ENCODE results near the gene PSMB7.

PSMB7 gene

DNA sequence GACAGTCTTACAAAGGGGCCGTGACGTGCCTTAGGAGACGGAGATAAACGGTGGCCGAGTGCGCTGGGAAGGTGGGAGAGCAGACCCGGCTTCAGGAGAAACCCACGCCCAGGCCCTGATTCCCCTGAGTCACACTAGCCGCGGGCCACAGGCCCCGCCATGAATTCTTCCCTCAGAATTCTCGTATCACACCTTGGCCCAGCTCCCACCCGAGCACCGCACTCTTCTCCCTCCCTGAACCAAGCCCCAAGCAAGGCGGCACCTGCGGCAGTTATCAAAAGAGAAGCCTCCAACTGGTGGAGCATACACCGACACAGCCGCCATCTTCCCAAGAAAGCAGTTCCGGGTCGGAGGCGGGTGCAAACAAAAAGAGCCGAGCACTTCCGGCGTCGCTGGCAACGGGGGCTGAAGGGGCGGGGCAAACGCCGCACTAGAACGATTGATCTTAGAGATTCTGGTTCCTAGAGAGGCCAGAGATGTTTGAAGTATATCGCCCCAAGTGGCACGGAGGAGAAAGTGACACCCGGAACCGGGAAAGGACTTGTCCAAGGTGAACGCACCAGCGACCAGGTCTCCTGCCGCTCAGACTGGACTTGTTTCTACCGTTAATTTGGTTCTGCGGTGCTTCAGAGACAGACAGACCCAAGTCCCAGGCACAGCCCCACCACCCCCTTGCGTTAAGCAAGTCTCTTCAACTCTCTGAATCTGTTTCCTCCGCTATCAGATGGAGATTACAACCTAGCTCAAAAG lies at the start of gene PSMB7:
Gene PSMB7, minus strand, starts transcription at position 341 of the 750 bp plus-strand sequence. Its CDS starts 17 bp downstream, at position 324.
- in situ Hi-C loops (cut with MboI; ENCODE audit: low sequenced_read_pairs): no loop called here

DNA sequence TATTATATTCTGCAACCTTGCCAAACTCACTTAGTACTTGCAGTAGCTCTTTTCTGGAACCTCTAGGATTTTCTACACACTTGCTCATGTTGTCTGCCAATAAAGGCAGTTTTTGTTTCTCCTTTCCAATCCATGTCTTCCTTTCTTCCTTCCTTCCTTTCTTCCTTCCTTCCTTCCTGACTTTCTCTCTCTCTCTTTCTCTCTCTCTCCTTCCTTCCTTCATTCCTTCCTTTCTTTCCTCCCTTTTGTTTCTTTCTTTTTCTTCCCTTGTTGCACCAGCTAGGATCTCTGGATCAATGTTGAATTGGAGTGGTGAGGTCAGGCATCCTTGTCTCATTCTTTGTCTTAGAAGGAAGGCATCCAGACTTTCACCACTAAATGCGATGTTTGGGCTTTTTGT lies 47.5 kb upstream of the PSMB7 start:
- in situ Hi-C loops (cut with MboI; ENCODE audit: low sequenced_read_pairs): no loop called here

DNA sequence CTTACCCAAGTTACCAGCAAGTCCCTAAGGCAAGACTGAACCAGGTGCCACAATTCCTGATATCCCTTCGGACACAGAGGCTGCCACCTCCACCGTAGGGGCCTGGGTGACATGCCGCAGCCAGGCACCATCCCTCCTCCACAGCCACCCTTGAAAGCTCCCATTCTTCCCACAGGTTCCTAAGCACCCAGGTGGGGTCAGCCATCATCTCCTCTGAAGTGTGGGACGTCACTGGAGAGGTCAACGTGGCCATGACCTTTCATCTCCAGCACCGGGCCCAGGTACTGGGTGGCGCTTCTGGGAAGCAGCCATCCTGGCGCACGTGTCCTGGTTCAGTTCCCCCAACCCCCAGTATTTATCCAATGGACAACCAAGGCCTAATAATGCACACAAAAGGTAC lies 43.2 kb upstream of the PSMB7 start:
- in situ Hi-C loops (cut with MboI; ENCODE audit: low sequenced_read_pairs): no loop called here

DNA sequence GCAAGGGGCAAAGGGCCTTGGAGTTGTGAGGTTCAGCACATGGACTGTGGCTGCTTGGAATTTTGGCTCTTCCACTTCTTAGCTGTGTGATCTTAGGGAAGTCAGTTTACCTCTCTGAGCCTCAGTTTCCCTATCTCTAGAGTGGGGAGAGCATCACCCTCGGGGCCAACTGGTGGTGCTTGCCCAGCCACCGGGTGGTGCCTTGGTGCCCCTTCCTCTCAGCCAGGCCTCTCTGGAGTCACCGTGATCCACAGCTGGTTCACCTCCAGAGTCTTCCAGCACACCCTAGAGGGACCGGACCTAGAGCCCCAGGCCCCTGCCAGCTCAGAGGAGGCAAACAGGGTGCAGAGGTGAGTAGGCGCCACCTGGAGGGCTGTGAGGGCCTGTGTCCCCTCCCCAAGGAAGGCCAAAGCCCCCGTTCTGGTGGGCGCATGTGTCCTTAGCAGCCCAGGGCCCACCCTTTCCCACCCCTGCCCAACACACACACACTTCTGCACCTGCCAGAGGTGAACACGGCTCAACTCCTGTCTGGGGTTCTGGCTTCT lies 42.7 kb upstream of the PSMB7 start:
- in situ Hi-C loops (cut with MboI; ENCODE audit: low sequenced_read_pairs): no loop called here

DNA sequence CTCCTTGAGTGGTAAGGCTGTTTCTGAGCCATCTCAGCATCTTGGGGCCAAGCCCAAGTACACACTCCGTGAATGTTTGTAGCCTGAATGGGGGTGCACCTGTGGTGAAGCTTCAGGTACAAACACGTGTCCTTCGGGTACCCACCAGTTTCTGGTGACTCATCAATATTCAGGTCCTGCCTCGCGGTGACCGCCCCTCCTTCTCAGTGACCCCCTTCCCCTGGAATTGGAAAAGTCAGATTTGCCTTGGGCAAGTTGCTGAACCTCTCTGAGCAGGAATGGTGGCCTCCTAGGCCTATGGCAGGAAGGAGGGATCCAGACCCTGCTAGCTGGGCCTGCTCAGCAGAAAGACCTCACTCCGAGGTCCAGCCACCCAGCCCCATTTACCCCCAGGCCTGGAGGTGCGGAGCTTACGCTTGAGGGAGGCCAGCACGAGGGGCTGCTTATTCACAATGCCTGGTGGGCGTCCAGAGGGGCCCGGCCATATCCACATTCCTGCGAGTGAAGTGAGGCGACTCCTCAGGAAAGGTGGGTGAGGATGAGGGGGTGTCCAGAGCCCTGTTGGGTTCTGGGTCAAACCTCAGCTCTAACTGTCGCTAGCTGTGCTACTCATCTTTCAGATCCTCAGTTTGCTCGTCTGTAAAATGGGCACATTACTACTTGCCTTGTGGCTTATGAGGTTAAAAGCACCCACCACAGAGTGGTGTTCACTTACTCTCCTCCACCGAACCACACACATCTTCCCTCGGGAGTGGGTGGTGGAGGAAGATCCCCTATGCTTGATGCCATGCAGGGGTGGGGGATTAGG lies 42.0 kb upstream of the PSMB7 start:
- in situ Hi-C loops (cut with MboI; ENCODE audit: low sequenced_read_pairs): no loop called here

DNA sequence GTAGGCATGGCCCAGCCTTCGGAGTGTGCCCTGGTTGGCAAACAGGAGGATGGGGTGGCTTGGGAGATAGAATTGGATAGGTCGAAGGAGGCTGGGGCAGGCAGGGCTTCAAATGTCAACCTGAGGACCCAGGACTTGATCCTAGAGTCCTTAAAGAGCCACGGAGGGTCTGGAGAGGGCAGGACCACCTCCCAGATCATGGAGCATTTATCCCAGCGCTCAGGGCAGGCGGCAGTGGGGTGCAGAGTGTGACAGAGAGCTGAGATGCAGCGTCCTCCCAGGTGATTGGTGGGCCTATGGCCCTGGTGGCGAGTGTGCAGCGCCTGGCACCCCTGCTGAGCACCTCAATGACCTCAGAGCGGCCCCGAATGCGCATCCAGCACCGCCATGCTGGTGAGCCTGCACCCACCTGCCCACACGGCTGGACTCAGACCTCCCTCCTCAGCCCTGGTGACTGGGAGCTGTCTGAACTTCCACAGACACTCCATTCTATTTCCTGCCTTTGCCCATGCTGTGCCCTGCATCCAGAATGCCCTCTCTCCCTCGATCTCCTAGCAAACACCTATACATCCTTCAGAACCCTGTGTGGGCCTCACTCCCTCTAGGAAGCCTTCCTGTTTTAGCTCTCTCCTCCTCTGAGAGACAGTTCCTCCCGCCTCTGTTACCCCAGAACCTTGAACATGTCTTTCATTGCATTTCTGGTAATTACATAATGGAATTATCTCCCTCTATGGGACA lies 41.3 kb upstream of the PSMB7 start:
- in situ Hi-C loops (cut with MboI; ENCODE audit: low sequenced_read_pairs): no loop called here

DNA sequence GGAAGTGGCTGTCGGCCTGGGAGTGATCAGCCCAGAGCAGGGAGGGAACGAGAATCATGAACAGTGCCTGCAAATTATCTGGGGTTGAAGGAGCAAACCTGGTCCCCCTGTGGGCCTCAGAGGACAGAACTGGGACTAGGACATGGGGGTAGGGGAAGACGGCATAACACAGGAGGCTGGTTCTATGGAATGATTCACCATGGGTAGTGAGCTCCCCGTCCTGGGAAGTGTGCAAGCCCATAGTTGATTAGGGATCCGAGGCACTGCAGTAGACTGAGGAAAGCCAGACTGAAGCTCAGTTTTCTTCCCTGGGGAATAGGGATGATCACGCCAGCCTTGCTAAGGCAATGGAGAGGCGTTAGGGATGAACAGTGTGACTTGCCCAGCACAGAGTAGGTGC lies 40.6 kb upstream of the PSMB7 start:
- in situ Hi-C loops (cut with MboI; ENCODE audit: low sequenced_read_pairs): no loop called here

DNA sequence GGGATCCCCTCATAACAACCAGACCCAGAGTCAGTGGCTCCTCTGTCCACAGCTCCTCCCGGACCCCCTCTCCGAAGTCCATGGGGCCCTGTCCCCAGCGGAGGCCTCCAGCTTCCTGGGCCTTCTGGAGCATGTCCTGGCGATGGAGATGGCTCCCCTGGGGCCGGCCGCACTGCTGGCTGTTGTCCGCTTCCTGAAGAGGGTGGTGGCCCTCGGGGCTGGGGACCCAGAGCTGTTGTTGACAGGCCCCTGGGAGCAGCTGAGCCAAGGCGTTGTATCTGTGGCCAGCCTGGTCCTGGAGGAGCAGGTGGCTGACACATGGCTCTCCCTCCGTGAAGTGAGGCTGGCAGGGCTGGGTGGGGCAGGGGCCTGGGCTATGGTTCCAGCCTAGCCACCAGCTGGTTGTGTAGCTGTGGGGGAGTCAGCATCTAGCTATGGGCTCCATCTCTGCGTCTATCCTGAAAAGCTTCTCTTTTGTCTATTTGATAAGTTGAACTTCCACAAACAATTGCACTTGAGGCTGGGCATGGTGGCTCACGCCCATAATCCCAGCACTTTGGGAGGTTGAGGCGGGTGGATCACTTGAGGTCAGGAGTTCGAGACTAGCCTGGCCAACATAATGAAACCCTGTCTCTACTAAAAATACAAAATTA lies 39.7 kb upstream of the PSMB7 start:
- in situ Hi-C loops (cut with MboI; ENCODE audit: low sequenced_read_pairs): no loop called here

DNA sequence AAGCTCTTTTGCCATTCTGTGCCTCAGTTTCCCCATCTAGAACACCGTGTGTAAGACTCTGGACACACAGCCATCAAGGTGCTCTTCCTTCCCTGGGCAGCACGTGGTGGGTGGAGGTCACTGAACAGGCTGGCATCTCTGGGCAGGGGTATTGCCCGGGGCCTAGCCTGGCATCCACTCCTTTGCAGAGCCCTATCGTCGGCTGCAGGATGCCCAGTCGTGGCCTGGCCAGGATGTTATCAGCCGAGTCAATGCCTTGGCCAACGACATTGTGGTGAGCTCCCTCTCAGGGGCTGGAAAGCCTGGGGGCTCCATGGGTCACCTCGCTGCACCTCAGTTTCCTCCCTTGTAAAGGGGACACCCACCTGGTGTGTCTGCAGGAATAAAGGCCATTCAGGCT lies 39.1 kb upstream of the PSMB7 start:
- in situ Hi-C loops (cut with MboI; ENCODE audit: low sequenced_read_pairs): no loop called here

DNA sequence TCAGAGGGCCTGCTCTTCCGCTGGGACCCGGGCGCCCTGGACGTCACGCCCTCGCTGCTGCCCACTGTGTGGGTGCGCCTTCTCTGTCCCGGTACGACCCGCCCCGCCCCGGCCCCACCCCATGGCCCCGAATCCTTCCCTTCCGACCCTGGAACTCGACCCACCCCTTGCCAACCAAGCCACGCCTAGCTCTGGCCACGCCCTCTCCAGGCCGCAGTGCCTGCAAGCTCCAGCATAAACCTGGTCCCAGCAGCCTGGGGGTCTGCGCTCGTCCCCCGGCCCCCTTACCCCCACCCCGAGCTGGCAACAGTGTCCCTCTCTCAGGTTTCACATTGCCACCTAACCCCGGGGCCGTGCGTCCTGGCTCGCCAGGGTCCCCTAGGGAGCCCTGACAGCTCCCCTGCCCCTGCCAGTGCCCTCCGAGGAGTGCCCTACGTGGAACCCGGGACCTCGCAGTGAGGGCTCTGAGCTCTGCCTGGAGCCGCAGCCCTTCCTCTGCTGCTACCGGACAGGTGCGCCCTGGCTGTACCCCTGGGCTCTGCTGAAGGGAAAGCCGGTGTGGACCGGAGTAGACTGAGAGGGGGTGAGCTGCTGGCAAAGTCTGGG lies 38.4 kb upstream of the PSMB7 start:
- in situ Hi-C loops (cut with MboI; ENCODE audit: low sequenced_read_pairs): no loop called here

DNA sequence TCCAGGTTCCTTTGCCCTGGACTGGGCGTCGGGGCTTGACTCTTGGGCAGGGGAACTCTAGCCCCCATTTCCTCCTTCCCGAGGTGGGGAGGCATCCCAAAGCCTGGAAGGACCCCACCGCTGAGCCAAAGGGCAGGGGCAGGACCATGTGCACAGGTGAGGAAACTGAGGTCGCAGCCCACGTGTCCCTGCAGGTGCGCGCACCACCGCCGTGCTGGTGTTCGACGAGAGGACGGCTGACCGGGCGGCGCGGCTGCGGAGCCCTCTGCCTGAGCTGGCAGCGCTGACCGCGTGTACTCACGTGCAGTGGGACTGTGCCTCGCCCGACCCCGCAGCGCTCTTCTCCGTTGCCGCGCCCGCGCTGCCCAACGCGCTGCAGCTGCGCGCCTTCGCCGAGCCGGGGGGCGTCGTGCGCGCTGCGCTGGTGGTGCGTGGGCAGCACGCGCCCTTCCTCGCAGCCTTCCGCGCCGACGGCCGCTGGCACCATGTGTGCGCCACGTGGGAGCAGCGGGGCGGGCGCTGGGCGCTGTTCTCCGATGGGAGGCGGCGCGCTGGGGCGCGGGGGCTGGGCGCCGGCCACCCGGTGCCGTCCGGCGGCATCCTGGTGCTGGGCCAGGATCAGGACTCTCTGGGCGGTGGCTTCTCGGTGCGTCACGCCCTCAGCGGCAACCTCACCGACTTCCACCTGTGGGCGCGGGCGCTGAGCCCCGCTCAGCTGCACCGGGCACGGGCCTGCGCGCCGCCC lies 37.8 kb upstream of the PSMB7 start:
- in situ Hi-C loops (cut with MboI; ENCODE audit: low sequenced_read_pairs): no loop called here

DNA sequence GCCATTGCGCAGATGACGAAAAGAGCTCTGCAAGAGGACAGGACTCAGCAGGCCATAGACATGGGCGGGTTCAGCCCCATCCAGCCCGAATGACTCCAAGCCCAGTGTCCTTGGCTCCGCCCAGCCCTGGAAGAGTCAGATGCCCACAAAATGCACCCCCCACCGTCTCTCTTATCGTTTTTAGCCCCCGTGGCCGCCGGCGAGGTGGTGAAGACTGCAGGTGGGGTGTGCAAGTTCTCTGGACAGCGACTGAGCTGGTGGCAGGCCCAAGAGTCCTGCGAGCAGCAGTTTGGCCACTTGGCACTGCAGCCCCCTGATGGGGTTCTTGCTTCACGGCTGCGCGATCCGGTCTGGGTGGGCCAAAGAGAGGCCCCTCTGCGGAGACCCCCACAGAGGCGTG lies 37.1 kb upstream of the PSMB7 start:
- in situ Hi-C loops (cut with MboI; ENCODE audit: low sequenced_read_pairs): no loop called here

DNA sequence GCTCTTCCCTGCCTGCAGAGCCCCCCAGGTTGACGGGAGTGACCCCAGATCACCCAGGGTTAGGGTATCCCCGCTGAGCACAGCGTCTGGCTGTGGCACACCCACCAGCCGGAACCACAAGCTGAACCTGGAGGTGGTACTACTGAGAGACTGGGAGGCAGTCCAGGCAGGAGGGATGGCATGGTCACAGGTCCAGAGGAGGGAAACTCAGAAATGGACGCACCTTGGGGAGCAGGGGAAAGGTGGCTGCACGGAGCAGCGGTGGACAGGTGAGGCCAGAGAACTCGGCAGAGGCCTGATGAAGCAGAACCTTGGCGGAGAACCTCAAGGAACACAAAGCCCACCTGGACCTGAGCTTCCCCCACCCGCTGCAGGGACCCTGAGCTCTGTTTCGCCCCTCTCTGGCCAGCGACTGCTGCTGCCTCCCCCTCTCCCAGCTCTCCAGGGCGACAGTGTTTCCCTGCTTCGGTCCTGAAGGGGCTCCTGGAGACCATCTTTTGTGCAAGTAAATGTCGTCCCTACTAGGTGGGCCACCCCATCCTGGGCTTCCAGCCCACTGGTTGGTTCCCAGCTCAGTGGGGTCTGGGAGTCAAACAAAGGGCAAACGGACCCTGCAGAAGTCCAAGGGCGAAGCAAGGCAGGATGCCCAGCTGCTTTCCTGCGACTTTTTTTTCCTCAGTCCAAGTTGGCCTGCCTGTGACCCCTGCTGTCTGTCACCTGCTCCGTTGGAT lies 35.9 kb upstream of the PSMB7 start:
- in situ Hi-C loops (cut with MboI; ENCODE audit: low sequenced_read_pairs): no loop called here

DNA sequence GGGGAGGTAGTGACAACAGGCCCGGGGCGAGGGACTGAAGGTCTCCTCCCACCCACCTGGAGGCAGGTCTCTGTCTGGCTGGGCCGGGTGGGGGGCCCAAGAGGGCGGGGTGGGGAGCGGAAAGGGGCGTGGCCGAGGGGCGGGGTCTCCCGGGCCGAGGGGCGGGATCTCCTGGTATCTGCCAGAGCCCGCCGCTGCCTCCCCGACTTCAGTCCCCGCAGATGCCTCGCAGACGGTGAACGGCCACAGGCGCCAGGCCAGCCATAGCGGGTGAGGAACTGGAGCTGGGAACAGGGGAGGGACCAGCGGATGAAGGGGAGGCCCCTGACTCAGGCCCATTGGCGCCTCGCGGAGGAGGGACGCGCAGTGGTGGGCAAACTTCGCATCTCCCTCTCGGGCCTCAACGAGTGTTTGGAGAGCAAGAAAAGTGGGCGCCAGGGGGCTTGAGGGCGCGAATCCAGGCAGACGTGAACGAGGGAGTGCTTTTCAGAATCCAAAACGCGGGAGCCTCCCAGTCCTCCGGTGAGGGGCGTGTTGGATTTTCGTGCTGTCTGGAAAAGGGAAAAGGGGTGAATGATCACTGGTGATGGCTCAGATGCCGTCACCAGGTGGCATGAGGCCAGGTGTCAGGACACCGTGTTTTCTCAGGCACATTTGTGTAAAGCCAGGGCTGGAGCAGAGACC lies 35.1 kb upstream of the PSMB7 start, which contains the start of gene ADGRD2:
Gene ADGRD2, plus strand, starts transcription at position 211 of the 684 bp plus-strand sequence. CDS start 1,216 bp downstream, outside the sequence.
- in situ Hi-C loops (cut with MboI; ENCODE audit: low sequenced_read_pairs): no loop called here

DNA sequence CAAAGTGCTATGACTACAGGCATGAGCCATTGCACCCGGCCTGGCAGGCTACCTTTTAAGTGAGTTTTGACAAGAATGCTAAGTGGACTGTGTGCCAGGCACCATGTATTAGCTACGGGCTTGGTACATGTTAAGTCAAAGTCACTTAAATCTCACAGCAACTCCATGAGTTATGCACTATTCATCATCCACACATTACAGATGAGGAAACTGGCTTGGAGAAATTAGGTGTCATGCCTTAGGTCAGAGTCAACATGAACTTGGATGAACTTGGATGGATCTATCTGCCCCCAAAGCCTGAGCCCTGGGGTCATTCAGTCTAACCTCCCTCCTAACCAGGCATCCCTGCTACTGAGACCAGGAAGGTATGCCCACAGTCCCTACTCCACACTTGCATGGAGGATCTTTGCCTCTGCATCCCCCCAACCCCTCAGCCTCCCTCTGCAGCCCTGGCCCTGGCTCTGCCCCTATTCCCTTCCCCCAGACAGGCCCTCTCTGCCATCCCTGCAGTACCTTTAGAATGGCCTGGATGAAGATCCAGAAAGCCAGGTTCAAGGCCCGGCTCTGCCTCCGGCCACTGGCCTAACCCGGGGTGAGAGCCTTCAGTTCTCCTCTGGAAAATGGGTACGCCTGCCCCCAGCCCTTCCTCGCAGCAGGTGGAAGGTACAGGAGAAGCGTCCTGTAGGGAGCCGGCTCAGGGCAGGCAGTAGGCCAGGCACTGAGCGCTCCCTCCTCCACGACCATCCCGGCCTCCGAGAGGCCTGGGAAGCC lies 34.3 kb upstream of the PSMB7 start:
- in situ Hi-C loops (cut with MboI; ENCODE audit: low sequenced_read_pairs): no loop called here

DNA sequence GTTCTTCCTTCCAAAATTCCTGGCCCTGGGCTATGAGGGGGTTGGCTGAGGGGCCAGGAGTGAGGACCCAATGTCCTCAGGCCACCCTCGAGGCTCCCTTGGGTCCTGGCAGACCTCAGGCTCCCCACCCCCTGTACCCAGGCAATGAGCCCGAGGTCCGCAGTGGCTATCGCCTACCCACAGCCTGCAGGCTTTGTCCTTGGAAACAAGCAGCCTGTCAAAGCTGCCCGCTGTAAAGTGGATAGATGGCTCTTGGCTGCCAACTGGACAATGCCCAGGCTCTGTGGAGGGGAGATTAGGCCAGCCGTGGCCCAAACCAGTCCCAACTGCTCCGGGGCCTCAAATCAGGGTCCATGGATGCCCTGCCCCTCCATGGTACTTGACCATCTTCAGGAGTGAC lies 32.8 kb upstream of the PSMB7 start:
- in situ Hi-C loops (cut with MboI; ENCODE audit: low sequenced_read_pairs): no loop called here

DNA sequence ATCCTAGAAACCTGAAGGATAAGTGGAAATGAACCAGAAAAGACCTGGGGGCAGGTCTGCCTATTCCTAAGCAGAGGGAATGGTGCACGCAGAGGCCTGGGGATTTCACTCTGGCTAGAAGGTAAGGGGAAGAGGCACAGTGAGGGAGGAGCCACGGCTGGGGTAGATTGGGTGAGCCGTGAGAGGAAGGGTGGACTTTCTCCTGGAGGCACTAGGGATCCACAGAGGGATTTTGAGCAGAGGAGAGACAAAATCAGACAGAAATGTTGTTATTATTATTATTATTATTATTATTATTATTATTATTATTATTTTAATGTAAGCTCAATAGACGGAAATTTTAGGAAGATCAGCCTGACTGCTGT lies 32.0 kb upstream of the PSMB7 start:
- in situ Hi-C loops (cut with MboI; ENCODE audit: low sequenced_read_pairs): no loop called here

DNA sequence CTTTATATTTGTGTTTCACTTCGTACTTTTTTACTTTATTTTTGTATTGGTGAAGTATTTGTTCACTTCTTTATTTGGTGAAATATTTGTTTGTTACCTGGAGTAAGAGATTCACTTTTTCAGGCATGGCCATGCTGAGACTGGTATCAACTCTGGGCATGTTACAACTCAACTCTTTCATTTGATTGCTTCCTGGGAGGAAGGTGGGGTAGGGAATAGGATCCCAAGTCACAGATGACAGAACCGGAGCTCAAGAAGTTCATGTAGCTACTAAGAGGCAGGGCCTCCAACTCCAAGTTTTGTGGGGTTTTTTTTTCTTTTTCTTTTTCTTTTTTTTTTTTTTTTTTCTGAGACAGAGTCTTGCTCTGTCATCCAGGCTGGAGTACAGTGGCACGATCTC lies 28.9 kb upstream of the PSMB7 start:
- in situ Hi-C loops (cut with MboI; ENCODE audit: low sequenced_read_pairs): no loop called here
